22Rv1 (cell line): ENCODE results near the gene MRPL21.

Experiments used
- CTCF ChIP-seq: fragments of 450-650 bp; IDR thresholded peaks from 2 replicates; pipeline ENCODE4 v1.5.1; 2017; ENCODE audit warnings: mild to moderate bottlenecking
- ZFX ChIP-seq: fragments of 450-650 bp; IDR thresholded peaks from 2 replicates; pipeline ENCODE4 v1.6.1; 2017; ENCODE audit warnings: antibody characterized with exemption, borderline replicate concordance

GRCh38 chr11:68947151-68947550 is 43.5 kb upstream of the MRPL21 start:
- TF ChIP-seq CTCF (no peak), ZFX (no peak)
